GM10248 (cell line): ENCODE results near the gene DEDD2.
A peak's percentile ranks its signal among the peaks of the same experiment; 100 is the strongest.

Experiments used
- CTCF ChIA-PET: fragments of 300-600 bp; sonication (Branson Sonifier 250); formaldehyde crosslinking; extraction: SDS; loops from one replicate; lab custom pipeline; 2021; ENCODE audit warnings: antibody characterized with exemption; lab: Yijun Ruan, JAX
- POLR2A ChIA-PET: fragments of 350-650 bp; sonication (Branson Sonifier 250); formaldehyde crosslinking; extraction: SDS; loops from one replicate; lab custom pipeline; 2020; ENCODE audit warnings: antibody characterized with exemption; lab: Yijun Ruan, JAX
- DNase-seq: peaks from one replicate; pipeline ENCODE4 v3.0.0; 2012; ENCODE audit errors: extremely low spot score
- CTCF ChIP-seq: IDR thresholded peaks from 2 replicates; pipeline ENCODE4 v1.5.1; 2012; ENCODE audit warnings: mild to moderate bottlenecking, low read depth; ENCODE audit errors: extremely low read depth, missing control alignments, control extremely low read depth

Gene DEDD2

GRCh38 chr19:42184401-42184861 is 33.0 kb downstream of the DEDD2 start:
- ChIA-PET POLR2A (no interaction called here), CTCF (interaction anchor here (0.6 to 10.2 kb wide), 20 partner anchors 8 to 303 kb away, joined by 3 to 80 read pairs (median 4); partner anchors contain the start of gene POU2F2)
- peak; percentile 80 for DNase-seq
- TF ChIP-seq CTCF: peak; percentile 92

- peak; percentile 36 for TF ChIP-seq CTCF
- CTCF ChIA-PET: no interaction called here
- POLR2A ChIA-PET: no interaction called here
- DNase-seq: peak; percentile 35
Observed at GRCh38 chr19:42178791-42179674, 38.4 kb downstream of the DEDD2 start.

GRCh38 chr19:42177686-42178019 is 39.8 kb downstream of the DEDD2 start:
- TF ChIP-seq CTCF: no peak
- POLR2A ChIA-PET: no interaction called here
- DNase-seq: no peak
- CTCF ChIA-PET: interaction anchor here (2.4 kb wide), 1 partner anchor 8 kb away, joined by 8 read pairs; no protein-coding TSS in a partner anchor

GRCh38 chr19:42176990-42177685 is 40.3 kb downstream of the DEDD2 start:
- ChIA-PET CTCF (interaction anchor here (1.0 to 2.6 kb wide), 7 partner anchors 8 to 69 kb away, joined by 3 to 9 read pairs (median 7); partner anchors contain the start of gene POU2F2), POLR2A (interaction anchor here (0.5 to 0.7 kb wide), 2 partner anchors 10 to 1622 kb away, joined by 3 to 4 read pairs; no protein-coding TSS in a partner anchor)
- TF ChIP-seq CTCF: peak; percentile 54
- peak; percentile 75 for DNase-seq

- ChIA-PET POLR2A (interaction anchor here (0.5 to 0.7 kb wide), 2 partner anchors 10 to 1622 kb away, joined by 3 to 4 read pairs; no protein-coding TSS in a partner anchor), CTCF (interaction anchor here (1.0 to 2.6 kb wide), 7 partner anchors 9 to 68 kb away, joined by 3 to 9 read pairs (median 7); partner anchors contain the start of gene POU2F2)
- no peak for DNase-seq
- TF ChIP-seq CTCF: no peak
Observed at GRCh38 chr19:42176649-42176989, 40.9 kb downstream of the DEDD2 start.
